Upper lobe of left lung (tissue), 6 donors: ENCODE results near the gene CMTM4. TPM values are rescaled to one million over a fixed set of nuclear protein-coding genes. Genes with fewer than 3 reads are reported as not detected.
A peak's percentile ranks its signal among the peaks of the same experiment; 100 is the strongest.

Experiments used
- ATAC-seq, 2 donors: fragments of 200-7000 bp; cut with Tn5 transposase; one replicate each; pipeline ENCODE4 v1.9.1; 2022; ENCODE audit warnings: mild to moderate bottlenecking in 2 of 2, moderate library complexity in 2 of 2; ENCODE audit not compliant: low FRiP score in 2 of 2
- DNase-seq, 2 donors: peaks; one replicate each; pipeline ENCODE4 v3.0.0-alpha.2; 2019 to 2020
- H3K27ac ChIP-seq, 4 donors: fragments of 200-600 bp; sonication (generic); one replicate each; pipeline ENCODE4 v1.5.1; 2016 to 2019
- H3K27me3 ChIP-seq, 4 donors: fragments of 200-600 bp; sonication (generic); one replicate each; pipeline ENCODE4 v1.5.1; 2017 to 2019
- H3K36me3 ChIP-seq, 4 donors: fragments of 200-600 bp; sonication (generic); one replicate each; pipeline ENCODE4 v1.5.1; 2016 to 2019
- H3K4me1 ChIP-seq, 4 donors: fragments of 200-600 bp; sonication (generic); one replicate each; pipeline ENCODE4 v1.5.1; 2018 to 2019
- H3K4me3 ChIP-seq, 4 donors: fragments of 200-600 bp; sonication (generic); one replicate each; pipeline ENCODE4 v1.5.1; 2017 to 2019; ENCODE audit warnings: mild to moderate bottlenecking in 2 of 4, moderate library complexity in 1 of 4
- H3K9me3 ChIP-seq, 4 donors: fragments of 200-600 bp; sonication (generic); one replicate each; pipeline ENCODE4 v1.5.1; 2018 to 2019
- CTCF ChIP-seq, 6 experiments: fragments of 450-650 bp in 4 of 6; fragments of 200-600 bp in 2 of 6; sonication (generic) in 2 of 6; IDR thresholded peaks; one replicate each; pipeline ENCODE4 v1.5.1; 2016 to 2019; ENCODE audit warnings: antibody characterized with exemption in 6 of 6
- EP300 ChIP-seq, 4 donors: sonication (generic); formaldehyde crosslinking; IDR thresholded peaks; one replicate each; pipeline ENCODE4 v1.5.1; 2017; ENCODE audit warnings: antibody characterized with exemption in 4 of 4, control low read depth in 2 of 4
- POLR2A ChIP-seq, 4 donors: fragments of 450-650 bp; IDR thresholded peaks; one replicate each; pipeline ENCODE4 v1.5.1; 2016 to 2017; ENCODE audit warnings: antibody characterized with exemption in 4 of 4, mild to moderate bottlenecking in 2 of 4
- POLR2AphosphoS5 ChIP-seq, 2 donors: sonication (generic); formaldehyde crosslinking; IDR thresholded peaks; one replicate each; pipeline ENCODE4 v1.5.1; 2017; ENCODE audit warnings: antibody characterized with exemption in 2 of 2
- WGBS, 2 donors: methylation state at CpG; one replicate each; pipeline ENCODE4 v1.1.5; 2017 to 2018; 5-methylcytosine and 5-hydroxymethylcytosine counted together
- total RNA-seq, 6 donors: library from RNA; depleted of rRNA in 4 of 6; stranded (reverse); fragments of >200 nt in 4 of 6; gene quantifications; one replicate each; pipeline versions ENCODE4 v1.1.0 to v1.2.1, GENCODE V29; 2016 to 2021
- donor health status: DM: no; HTN: no; CAD: no; lungs with moderate emphysema.
- donor health status: DM: no; HTN: yes; CAD: no; lungs with severe emphysema.

Gene CMTM4
- total RNA-seq, 6 donors from 2014 or later, result 35.6 to 82.1 (median 55.1) TPM

DNA sequence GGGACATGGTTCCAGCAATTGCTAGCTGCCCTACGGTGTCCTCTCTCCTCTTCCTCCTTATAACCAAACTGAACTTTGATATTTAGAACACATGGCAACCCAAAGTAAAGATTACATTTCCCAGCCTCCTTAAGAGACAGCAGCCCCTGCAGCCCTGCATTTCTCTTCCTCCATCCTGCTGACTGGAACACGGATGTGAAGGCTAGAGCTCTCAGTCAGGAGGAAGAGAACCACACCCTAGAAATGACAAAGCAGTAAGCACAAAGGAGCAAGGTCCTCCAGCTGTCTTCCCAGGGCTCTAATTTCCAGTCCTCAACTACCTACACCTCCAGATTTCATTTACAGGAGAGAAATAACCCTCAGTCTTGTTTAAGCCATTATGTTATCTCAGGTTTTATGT is 44.0 kb upstream of the CMTM4 start:
- WGBS, 2 donors, result 45 to 46% methylated on average over 2 of the region's 2 CpGs
- Histone ChIP-seq H3K4me1 (peaks cover 40 to 51% (median 43%) of the 10 kb centered on the region in 4 donors), H3K9me3 (no peaks in the 10 kb centered on the region), H3K27me3 (no peaks in the 10 kb centered on the region), H3K36me3 (peaks cover 11 to 90% (median 49%) of the 10 kb centered on the region in 4 donors), H3K27ac (peak overlapping the region; percentile 80 to 89 (median 82)), H3K4me3 (no peak overlapping the region)
- peak in 1 of 2 donors; percentile 28 for DNase-seq
- peak; percentile 22 to 50 for TF ChIP-seq POLR2AphosphoS5 (IDR thresholded peaks at IDR 0.05)
- TF ChIP-seq EP300 (IDR thresholded peaks at IDR 0.05), result no peak
- ATAC-seq, result peak in 1 of 2 donors; percentile 76

- Histone ChIP-seq H3K27me3 (no peaks in the 10 kb centered on the region), H3K36me3 (peaks cover 10 to 90% (median 49%) of the 10 kb centered on the region in 4 donors), H3K27ac (peak overlapping the region; percentile 80 to 89 (median 82)), H3K4me3 (no peak overlapping the region), H3K9me3 (no peaks in the 10 kb centered on the region), H3K4me1 (peaks cover 40 to 51% (median 42%) of the 10 kb centered on the region in 4 donors)
- ATAC-seq (no peak), DNase-seq (no peak)
- no peak for TF ChIP-seq EP300 (IDR thresholded peaks at IDR 0.05)
- TF ChIP-seq POLR2AphosphoS5 (IDR thresholded peaks at IDR 0.05), result no peak
- peak in 5 of 6 experiments; percentile 41 to 59 (median 43) for TF ChIP-seq CTCF (IDR thresholded peaks at IDR 0.05)
- 44 to 69% methylated on average over 2 of the region's 2 CpGs for WGBS, 2 donors
Observed at GRCh38 chr16:66740010-66740409, 43.5 kb upstream of the CMTM4 start.

DNA sequence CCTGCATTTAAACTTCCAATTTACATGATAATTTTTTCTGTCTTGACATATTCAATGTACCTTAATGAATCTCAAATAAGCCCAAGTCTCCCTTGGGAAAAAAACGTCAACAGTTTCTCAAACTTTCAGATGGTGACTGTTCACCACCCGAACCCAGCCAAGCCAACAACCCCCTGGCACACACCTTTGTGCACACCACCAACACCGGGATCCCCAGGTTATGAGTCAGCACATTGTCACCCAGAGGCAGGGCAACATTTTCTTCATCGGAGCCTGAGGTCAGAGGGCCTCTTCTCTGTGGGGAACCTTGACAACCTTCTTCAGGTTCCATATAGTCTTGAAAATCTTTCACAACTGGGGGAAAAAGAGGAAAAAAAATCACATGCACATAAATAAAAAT is 39.3 kb upstream of the CMTM4 start:
- H3K4me3 ChIP-seq, result no peak overlapping the region
- no peak for DNase-seq
- WGBS, 2 donors, result 91 to 93% methylated on average over 4 of the region's 4 CpGs
- no peak overlapping the region for H3K27ac ChIP-seq
- TF ChIP-seq POLR2AphosphoS5 (IDR thresholded peaks at IDR 0.05) (no peak), POLR2A (IDR thresholded peaks at IDR 0.05) (no peak), CTCF (IDR thresholded peaks at IDR 0.05) (no peak), EP300 (IDR thresholded peaks at IDR 0.05) (no peak)
- ATAC-seq, result no peak
- H3K4me1 ChIP-seq, result peaks cover 17 to 20% (median 17%) of the 10 kb centered on the region in 4 donors
- H3K27me3 ChIP-seq, result no peaks in the 10 kb centered on the region
- no peaks in the 10 kb centered on the region for H3K9me3 ChIP-seq
- peaks cover 36 to 95% (median 70%) of the 10 kb centered on the region in 4 donors for H3K36me3 ChIP-seq

GRCh38 chr16:66731101-66731500 is 34.6 kb upstream of the CMTM4 start:
- H3K4me3 ChIP-seq, result no peak overlapping the region
- ATAC-seq, result no peak
- no peak for DNase-seq
- H3K4me1 ChIP-seq, result peaks cover 0 to 10% (median 7%) of the 10 kb centered on the region in 4 donors
- no peaks in the 10 kb centered on the region for H3K27me3 ChIP-seq
- TF ChIP-seq POLR2A (IDR thresholded peaks at IDR 0.05) (no peak), CTCF (IDR thresholded peaks at IDR 0.05) (no peak), POLR2AphosphoS5 (IDR thresholded peaks at IDR 0.05) (no peak), EP300 (IDR thresholded peaks at IDR 0.05) (no peak)
- H3K27ac ChIP-seq, result no peak overlapping the region
- H3K36me3 ChIP-seq, result peaks cover 44 to 94% (median 90%) of the 10 kb centered on the region in 4 donors
- 90 to 92% methylated on average over 4 to 7 of the region's 7 CpGs for WGBS, 2 donors
- H3K9me3 ChIP-seq, result no peaks in the 10 kb centered on the region

DNA sequence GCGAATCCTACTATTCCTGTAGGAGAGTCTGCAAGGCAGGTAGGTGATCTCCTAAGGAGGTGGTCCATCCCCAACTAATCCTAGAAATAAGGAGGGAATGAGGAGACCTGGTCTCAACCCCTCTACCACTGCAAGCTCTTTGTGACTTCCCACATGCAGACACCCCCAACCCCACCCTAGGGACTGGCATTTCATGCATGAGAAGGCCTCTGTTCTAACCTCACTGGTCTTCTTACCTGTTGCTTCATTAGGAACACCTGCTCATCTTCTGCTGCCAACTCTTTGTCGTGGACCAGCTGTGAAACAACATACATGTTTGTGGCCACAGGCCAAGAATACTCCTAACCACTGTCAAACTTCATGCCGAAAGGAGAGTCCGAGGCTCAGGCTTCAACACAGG is 32.3 kb upstream of the CMTM4 start:
- Histone ChIP-seq H3K4me3 (no peak overlapping the region), H3K9me3 (no peaks in the 10 kb centered on the region), H3K27me3 (no peaks in the 10 kb centered on the region), H3K4me1 (peaks cover 0 to 10% (median 7%) of the 10 kb centered on the region in 4 donors), H3K36me3 (peaks cover 54 to 94% (median 92%) of the 10 kb centered on the region in 4 donors), H3K27ac (peak overlapping the region in 1 of 4 donors; percentile 30)
- ATAC-seq (no peak), DNase-seq (no peak)
- TF ChIP-seq CTCF (IDR thresholded peaks at IDR 0.05), result no peak
- TF ChIP-seq POLR2A (IDR thresholded peaks at IDR 0.05), result no peak
- TF ChIP-seq POLR2AphosphoS5 (IDR thresholded peaks at IDR 0.05), result no peak
- no peak for TF ChIP-seq EP300 (IDR thresholded peaks at IDR 0.05)
- WGBS, 2 donors, result 66 to 89% methylated on average over 2 to 4 of the region's 4 CpGs
